ENCODE measurements around the gene ATP6AP2. TPM values are rescaled to one million over a fixed set of nuclear protein-coding genes. Genes with fewer than 3 reads are reported as not detected.

ATP6AP2 gene
- total and polyA plus RNA-seq, 2 of the 4 experiments (the other 2 are of a cell fraction): 76.2 to 175 TPM

GRCh38 chrX:40573763-40574162 is 7.0 kb upstream of the ATP6AP2 start:
- no peaks in the 10 kb centered on the region for H3K9me3 ChIP-seq (ENCODE audit: control insufficient read depth, insufficient read depth, low read length)
- TF ChIP-seq BHLHE40 (IDR thresholded peaks at IDR 0.05; ENCODE audit: low read depth, low read length): no peak
- TF ChIP-seq POLR2A (IDR thresholded peaks at IDR 0.05; ENCODE audit: low read depth, low read length): no peak
- TF ChIP-seq MAFK (IDR thresholded peaks at IDR 0.05; ENCODE audit: low read depth, low read length): no peak
- TF ChIP-seq SMC3 (IDR thresholded peaks at IDR 0.05; ENCODE audit: low read depth, low read length): no peak
- TF ChIP-seq, protein P1, sequence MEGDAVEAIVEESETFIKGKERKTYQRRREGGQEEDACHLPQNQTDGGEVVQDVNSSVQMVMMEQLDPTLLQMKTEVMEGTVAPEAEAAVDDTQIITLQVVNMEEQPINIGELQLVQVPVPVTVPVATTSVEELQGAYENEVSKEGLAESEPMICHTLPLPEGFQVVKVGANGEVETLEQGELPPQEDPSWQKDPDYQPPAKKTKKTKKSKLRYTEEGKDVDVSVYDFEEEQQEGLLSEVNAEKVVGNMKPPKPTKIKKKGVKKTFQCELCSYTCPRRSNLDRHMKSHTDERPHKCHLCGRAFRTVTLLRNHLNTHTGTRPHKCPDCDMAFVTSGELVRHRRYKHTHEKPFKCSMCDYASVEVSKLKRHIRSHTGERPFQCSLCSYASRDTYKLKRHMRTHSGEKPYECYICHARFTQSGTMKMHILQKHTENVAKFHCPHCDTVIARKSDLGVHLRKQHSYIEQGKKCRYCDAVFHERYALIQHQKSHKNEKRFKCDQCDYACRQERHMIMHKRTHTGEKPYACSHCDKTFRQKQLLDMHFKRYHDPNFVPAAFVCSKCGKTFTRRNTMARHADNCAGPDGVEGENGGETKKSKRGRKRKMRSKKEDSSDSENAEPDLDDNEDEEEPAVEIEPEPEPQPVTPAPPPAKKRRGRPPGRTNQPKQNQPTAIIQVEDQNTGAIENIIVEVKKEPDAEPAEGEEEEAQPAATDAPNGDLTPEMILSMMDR (conservative IDR thresholded peaks at IDR 0.05; ENCODE audit: low read depth, low read length): peak; percentile 58
- no peaks in the 10 kb centered on the region for H4K20me1 ChIP-seq (ENCODE audit: insufficient read depth, low read length)
- H3K4me1 ChIP-seq (ENCODE audit: control insufficient read depth, insufficient read depth, low read length): no peaks in the 10 kb centered on the region
- no peak overlapping the region for H2BK15ac ChIP-seq (ENCODE audit: low read depth, low read length)
- H4K5ac ChIP-seq (ENCODE audit: low read depth, low read length): no peak overlapping the region
- no peaks in the 10 kb centered on the region for H3K79me1 ChIP-seq (ENCODE audit: low read depth in 1 of 2, low read length in 2 of 2)
- H3K23ac ChIP-seq (ENCODE audit: low read depth, low read length): no peak overlapping the region
- in situ Hi-C loops (cut with MboI; ENCODE audit: low sequenced_read_pairs) (no loop called here), dilution Hi-C loops (cut with HindIII; ENCODE audit: low sequenced_read_pairs, unreplicated experiment) (no loop called here), intact Hi-C loops (cut with micrococcal nuclease) (no loop called here)
- no peak overlapping the region for H3K27ac ChIP-seq (ENCODE audit: insufficient read depth, low read length)
- no peak overlapping the region for H2BK20ac ChIP-seq (ENCODE audit: low read depth, low read length)
- WGBS, 2 experiments (ENCODE audit: extremely low coverage in 2 of 2, insufficient read length in 1 of 2): no CpG with 5 or more reads among the region's 2 CpGs
- H3K56ac ChIP-seq (ENCODE audit: extremely low read depth, insufficient read depth, low read length): no peak overlapping the region
- no peak overlapping the region for H2BK120ac ChIP-seq (ENCODE audit: low read depth, low read length)
- no peak overlapping the region for H3K18ac ChIP-seq (ENCODE audit: low read depth, low read length)
- no peak overlapping the region for H2AK5ac ChIP-seq (ENCODE audit: low read depth, low read length)
- peak; percentile 11 for DNase-seq
- no peak overlapping the region for H2BK5ac ChIP-seq (ENCODE audit: low read depth, low read length, poor library complexity, severe bottlenecking)
- H3K14ac ChIP-seq (replicated peaks; ENCODE audit: low read depth, low read length): no peak overlapping the region
- peaks cover 8% of the 10 kb centered on the region for H3K27me3 ChIP-seq (ENCODE audit: control insufficient read depth, insufficient read depth, low read length)
- no peak overlapping the region for H3K4me3 ChIP-seq (ENCODE audit: insufficient read depth, low read depth, low read length)
- H3K9ac ChIP-seq (ENCODE audit: low read depth, low read length): no peak overlapping the region
- H3K9me1 ChIP-seq (ENCODE audit: insufficient read depth, low read length): no peaks in the 10 kb centered on the region
- H3K36me3 ChIP-seq (ENCODE audit: control insufficient read depth, insufficient read depth, low read length): no peaks in the 10 kb centered on the region
- H3K4me2 ChIP-seq (ENCODE audit: low read depth, low read length): no peak overlapping the region
- ATAC-seq (ENCODE audit: low read depth): no peak; the same call in 1 of the 2 replicates
- CTCF ChIA-PET: no interaction called here
- H2AK9ac ChIP-seq (replicated peaks; ENCODE audit: low read depth, low read length, poor library complexity): no peak overlapping the region
- no peak overlapping the region for H4K91ac ChIP-seq (ENCODE audit: insufficient read depth, low read depth, low read length)
- BruUV-seq (replicated peaks): no TSS peak
- no peak overlapping the region for H4K8ac ChIP-seq (ENCODE audit: low read depth in 2 of 2, low read length in 2 of 2)
- POLR2A ChIA-PET (ENCODE audit: unreplicated experiment): no interaction called here
- no peak overlapping the region for H2AFZ ChIP-seq (replicated peaks; ENCODE audit: low read length, poor library complexity)
- no peak overlapping the region for H3K4ac ChIP-seq (ENCODE audit: low read depth, low read length)

All from IMR-90 (cell line).